GM19324 (cell line): ENCODE results near the gene PRRT1B.

Experiments
- ATAC-seq: cut with Tn5 transposase; IDR thresholded peaks from one replicate; pipeline ENCODE4 v1.9.1; 2021; ENCODE audit warnings: mild to moderate bottlenecking, moderate library complexity; ENCODE audit not compliant: unreplicated experiment, low FRiP score

Gene PRRT1B

GRCh38 chr9:131521822-131522221 lies 23.5 kb upstream of the PRRT1B start:
- ATAC-seq = no peak

- ATAC-seq = no peak
Measured at GRCh38 chr9:131522257-131523085, 22.9 kb upstream of the PRRT1B start.

GRCh38 chr9:131523086-131523388 lies 22.3 kb upstream of the PRRT1B start:
- ATAC-seq = no peak

- ATAC-seq = no peak
Measured at GRCh38 chr9:131523451-131524435, 21.6 kb upstream of the PRRT1B start.

- ATAC-seq = no peak
Measured at GRCh38 chr9:131524665-131525315, 20.5 kb upstream of the PRRT1B start.

- no peak for ATAC-seq
Measured at GRCh38 chr9:131525643-131526565, 19.4 kb upstream of the PRRT1B start.

- ATAC-seq = no peak
Measured at GRCh38 chr9:131528186-131528585, 17.1 kb upstream of the PRRT1B start.

- no peak for ATAC-seq
Measured at GRCh38 chr9:131528886-131529505, 16.3 kb upstream of the PRRT1B start.

GRCh38 chr9:131529597-131530545 lies 15.5 kb upstream of the PRRT1B start:
- ATAC-seq = no peak

- ATAC-seq = peak; percentile 8
Measured at GRCh38 chr9:131530546-131530919, 14.8 kb upstream of the PRRT1B start.

- ATAC-seq = peak; percentile 85
Measured at GRCh38 chr9:131530920-131531832, 14.1 kb upstream of the PRRT1B start, which contains the start of gene UCK1. TSS of gene UCK1 (minus strand) at chr9:131531263. CDS start at chr9:131531174, 89 bp downstream.

GRCh38 chr9:131534721-131535237 lies 10.5 kb upstream of the PRRT1B start:
- no peak for ATAC-seq

GRCh38 chr9:131537946-131538345 lies 7.4 kb upstream of the PRRT1B start:
- ATAC-seq = no peak

GRCh38 chr9:131539223-131539923 lies 6.0 kb upstream of the PRRT1B start:
- ATAC-seq = no peak

GRCh38 chr9:131543141-131543540 lies 2.2 kb upstream of the PRRT1B start:
- ATAC-seq = no peak

GRCh38 chr9:131545786-131546335 lies 538 bp downstream of the PRRT1B start:
- no peak for ATAC-seq
